GM21381 (cell line): ENCODE measurements around the gene LMO7.
"Not testable (repeated sequence)": the region's sequence is repeated elsewhere in the genome, so short reads cannot be mapped to it uniquely, and the experiment has no call there.

Experiments
- ATAC-seq: cut with Tn5 transposase; IDR thresholded peaks from one replicate; pipeline ENCODE4 v1.9.1; 2021; ENCODE audit warnings: mild to moderate bottlenecking, moderate library complexity; ENCODE audit not compliant: unreplicated experiment

Gene LMO7

DNA sequence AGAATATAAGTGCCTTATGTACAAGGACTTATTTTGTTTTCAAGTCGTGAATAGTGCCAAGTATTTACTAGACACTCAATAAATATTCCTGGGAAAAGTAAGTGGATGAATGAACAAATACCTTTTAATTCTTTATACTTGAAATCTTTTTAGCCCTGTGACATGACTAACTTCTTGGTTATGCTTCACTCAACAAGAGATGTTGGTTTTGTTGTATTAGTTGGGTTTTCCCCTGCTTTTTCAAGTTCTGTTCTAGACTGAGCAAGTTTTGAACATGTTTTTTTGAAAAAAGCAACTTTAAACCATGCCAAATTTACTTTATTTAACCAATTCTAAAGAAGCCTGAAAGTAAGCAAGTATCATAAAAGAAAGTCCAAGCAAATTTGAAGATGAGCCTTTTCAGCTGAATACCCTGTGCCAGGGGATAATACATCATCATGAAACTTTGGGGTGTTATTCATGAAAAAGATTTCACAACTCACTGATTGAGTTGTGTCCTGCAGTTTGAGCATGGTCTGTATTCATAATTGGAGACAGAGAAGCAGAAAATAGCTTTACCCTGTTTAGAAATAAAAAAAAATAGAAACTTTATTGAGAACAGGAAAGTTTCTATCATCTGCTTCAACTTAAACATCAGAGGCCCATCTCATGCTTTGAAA, 11.1 kb downstream of the LMO7 start:
- ATAC-seq: peak; percentile 72

DNA sequence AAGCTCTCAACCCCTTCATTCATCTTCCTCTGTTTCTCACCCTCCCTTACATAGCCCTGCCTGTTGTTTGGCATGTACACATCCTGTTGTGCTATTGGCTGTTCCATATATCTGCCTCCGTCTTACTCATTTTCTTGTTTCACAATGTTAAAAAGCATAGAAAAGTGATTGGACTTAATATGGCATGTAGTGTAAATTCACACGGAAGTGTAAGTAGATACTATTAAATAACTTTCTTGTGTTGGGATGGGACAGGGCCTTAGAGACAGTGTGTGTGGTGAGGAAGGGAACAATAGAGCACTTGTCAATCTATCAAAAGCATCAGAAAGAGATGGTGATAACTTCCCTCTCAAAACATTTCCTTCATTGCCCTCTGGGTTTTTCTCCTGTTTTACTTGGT, 12.3 kb downstream of the LMO7 start:
- no peak for ATAC-seq

DNA sequence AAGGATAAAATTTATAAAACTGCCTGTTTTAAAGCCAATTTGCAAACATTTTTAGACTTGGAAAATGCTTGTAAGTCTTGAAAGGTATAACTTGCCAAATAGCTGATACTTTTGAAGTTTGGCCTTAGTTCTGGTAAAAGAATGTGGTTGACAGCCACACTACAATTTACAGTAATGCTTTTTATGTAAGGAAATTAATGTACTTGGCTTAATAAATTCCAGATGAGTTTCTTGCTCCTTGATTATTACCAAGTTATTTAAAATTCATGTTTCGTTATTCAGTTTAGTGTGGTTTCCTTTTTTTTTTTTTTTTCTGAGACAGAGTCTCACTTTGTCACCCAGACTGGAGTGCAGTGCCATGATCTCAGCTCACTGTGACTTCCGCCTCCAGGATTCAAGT, 14.9 kb downstream of the LMO7 start:
- ATAC-seq: no peak

DNA sequence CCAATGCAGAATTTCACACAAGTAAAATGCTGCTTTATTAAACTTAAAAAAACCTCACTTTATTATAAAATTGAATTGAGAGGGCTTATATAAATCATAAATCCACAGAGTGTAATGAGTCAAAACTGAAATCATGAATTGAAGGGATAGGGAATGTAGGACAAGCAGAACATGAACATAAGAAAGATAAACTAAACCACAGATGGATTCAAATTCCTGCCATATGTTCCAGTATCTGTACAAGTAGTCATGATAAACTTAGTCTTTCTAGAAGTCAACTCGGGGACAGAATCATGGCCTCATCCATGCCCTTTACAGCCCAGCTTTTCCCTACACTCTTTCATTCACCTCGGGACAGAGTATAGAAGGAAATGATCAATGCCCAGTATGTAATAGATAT, 16.6 kb downstream of the LMO7 start:
- no peak for ATAC-seq

DNA sequence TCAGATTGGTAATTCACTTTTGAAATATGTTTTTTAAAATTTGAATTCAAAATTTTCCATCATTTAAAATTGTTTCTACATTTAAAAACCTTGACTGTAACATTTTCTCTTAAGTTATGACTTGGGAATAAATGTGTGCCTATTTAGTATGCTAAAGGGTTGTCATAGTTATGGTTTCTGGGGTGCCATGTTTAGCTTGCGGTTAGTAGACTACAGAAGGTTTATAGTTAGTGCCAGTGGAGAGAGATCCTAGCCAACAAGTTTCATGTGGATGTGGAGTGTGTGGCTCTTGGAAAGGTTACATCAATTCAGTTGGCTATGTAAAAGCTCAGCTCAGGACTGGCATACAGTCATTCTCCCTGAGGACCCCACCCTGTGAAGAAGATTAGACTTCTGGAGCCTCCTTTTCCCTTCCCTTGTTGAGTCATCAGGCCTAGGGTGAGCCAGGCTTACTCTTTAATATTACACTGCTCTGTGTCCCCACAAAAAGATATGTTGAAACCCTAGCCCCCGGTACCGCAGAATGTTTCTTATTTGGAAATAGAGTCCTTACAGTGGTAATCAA, 20.4 kb downstream of the LMO7 start:
- no peak for ATAC-seq

DNA sequence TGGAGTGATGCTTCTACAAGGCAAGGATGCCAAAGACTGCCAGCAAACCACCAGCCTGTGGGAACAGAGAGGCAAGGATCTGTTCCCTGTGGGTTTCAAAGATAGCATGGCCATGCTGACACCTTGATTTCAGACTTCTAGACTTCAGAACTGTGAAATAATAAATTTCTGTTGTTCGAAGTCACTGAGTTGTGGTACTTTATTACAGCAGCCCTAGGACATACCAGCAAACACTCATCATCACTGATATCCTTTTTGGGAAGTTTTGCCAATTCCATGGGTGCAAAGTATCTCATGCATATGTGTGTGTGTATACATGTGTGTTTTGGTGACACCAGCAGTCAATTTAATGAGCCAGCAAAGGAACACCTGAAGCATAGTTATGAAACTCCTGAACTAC, 21.0 kb downstream of the LMO7 start:
- ATAC-seq: no peak

DNA sequence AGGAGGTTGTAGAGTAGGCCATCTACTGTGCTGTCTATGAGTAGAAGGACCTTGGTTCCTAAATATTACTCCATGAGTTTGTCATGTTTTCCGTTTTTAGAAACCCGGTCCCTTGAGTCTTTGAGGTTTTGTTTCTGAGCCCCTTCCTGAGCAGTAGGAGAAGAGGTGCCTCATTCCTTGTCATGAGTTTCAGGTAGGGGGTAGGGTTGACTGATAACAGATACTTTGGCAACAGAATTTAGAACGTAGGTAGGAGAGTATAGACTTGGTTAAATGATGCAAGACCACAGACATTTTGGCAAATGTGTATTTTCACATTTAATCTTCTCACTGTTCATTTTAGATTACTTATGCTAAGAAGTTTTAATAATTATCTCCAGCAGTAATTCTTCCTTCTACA, 24.6 kb downstream of the LMO7 start:
- ATAC-seq: no peak

DNA sequence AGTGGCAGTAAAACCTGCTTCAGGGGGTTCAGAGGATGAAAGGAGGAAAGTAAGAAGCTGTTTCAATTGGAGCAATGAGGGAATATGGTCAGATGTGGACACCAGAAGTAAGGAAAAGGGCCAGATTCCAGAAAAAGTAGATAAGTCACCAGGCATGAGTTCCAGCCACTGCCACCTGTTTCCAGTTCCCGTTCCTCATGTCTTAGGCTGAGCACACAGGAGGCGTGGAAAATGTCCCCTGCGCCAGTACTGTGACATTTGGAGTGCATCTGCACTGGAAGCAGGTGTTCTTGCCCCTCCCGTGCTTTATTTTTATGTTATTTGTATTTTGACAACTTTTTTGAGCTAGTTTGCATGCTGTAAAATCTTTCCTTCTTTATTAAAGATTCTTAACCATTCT, 25.3 kb downstream of the LMO7 start:
- no peak for ATAC-seq

DNA sequence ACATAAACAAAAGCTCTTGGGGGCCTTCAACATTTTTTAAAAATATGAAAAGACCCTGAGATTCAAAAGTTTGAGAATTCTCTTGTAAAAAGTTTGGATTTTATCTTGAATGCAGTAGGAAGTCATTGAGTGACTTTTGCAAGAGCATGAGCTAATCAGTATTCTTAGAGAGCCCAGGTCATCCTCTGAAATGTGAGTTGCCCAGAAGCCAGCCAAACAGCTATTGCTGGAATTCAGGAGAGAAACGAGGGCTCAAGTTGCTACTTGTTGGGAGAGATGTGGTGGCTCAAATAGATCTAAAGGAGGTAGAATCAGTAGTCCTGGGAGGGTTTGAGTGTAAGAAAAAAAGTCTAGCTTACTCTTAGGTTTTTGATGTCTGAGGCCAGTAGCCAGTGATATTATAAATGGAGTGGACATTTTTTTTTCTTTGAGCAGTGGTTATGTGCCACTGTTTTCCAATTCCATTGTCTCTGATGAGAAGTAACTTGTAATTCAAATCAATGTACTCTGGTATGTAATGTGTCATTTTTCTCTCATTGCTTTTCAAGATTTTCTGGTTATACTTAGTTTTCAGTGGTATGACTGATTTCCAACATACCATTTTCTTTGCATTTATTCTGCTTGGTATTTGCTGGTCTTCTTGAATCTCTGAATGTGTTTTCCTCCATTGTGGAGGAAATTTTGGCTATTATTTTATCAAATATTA, 30.7 kb downstream of the LMO7 start:
- no peak for ATAC-seq

DNA sequence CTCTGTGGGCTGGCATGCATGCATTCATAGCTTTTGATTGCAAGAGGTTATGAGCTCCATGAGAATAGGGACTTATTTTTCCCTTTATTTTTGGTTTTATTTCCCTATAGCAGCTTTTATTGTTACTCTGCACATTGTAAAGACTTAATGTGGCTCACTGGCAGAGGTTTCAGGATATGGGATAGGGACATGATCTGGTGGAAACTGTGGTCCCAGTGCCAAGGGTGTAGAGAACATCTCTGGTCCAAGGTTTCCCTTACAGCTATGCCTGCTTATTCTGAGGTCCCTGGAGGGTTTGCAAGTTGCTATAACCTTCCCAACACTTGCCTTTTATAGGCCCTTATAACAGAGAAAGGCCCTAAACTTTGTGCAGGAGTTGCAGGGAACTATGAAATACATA, 33.6 kb downstream of the LMO7 start:
- ATAC-seq: no peak

DNA sequence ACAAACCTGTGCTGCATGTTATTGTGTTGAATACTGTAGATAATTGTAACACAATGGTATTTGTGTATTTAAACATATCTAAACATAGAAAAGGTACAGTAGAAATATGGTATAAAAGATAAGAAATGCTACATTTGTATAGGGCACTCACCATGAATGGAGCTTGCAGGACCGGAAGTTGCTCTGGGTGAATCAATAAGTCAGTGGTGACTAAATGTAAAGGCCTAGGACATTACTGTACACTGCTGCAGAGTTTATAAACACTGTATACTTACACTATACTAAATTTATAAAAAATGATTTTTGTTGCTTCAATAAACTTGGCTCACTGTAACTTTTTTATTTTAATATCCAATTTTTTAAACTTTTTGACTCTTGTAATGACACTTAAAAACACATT, 34.4 kb downstream of the LMO7 start:
- no peak for ATAC-seq

DNA sequence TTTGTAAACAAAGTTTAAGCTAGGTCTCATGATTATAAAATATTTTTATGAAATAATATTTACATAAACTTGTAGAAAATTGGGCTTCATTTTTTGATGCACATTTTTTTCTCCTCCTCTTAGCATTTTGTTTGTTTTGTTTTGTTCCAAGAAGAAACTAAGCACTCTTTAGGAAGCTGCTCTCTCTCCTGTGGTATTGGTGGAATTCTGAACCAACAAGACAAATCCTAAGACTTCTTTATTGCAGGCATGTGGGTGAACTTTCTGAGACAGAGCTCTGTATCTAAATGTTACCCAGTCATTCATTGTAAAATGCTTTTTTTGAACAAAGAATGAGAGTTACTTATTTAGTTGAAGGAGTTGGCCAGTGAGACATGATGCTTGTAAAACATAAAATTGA, 39.3 kb downstream of the LMO7 start:
- no peak for ATAC-seq

DNA sequence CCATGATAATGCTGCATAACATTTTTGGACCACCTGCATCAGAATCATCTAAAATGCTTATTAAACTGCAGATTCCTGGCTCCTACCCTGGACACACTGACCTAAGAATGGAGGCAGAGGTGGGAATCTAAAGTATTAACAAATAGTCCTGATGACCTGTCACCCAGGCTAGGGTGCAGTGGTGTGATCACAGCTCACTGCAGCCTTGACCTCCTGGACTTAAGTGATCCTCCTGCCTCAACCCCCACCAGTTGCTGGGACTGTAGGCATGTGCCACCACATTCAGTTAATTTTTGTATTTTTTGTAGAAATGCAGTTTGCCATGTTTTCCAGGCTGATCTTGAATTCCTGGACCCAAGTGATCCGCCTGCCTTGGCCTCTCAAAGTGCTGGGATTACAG, 43.3 kb downstream of the LMO7 start:
- ATAC-seq: no peak

DNA sequence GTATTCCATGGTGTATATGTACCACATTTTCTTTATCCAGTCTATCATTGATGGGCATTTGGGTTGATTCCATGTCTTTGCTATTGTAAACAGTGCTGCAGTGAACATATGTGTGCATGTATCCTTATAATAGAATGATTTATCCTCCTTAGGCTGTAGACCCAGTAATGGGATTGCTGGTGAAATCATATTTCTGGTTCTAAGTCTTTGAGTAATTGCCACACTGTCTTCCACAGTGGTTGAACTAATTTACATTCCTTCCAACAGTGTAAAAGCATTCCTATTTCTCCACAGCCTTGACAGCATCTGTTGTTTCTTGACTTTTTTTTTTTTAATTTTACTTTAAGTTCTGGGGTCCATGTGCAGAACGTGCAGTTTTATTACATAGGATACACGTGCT, 44.1 kb downstream of the LMO7 start:
- ATAC-seq: not testable (repeated sequence)

DNA sequence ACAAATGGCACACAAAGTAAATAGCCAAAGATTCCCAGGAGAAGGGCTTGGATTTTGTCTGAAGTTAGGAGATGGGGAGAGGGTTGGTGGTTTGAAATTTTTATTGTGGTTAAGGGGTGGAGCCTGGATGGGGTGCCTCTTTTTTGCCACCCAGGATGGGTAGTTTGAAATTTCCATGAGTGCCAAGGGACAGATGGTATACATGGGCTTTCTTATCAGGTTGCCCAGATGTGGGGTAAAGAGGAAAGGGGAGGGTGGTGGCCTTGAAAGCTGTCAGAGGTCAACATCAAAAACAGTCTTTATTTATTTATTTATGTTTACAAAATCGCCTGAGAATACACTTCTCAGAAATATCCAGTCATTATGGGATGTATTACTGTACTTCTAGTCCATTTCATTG, 46.2 kb downstream of the LMO7 start:
- ATAC-seq: no peak

DNA sequence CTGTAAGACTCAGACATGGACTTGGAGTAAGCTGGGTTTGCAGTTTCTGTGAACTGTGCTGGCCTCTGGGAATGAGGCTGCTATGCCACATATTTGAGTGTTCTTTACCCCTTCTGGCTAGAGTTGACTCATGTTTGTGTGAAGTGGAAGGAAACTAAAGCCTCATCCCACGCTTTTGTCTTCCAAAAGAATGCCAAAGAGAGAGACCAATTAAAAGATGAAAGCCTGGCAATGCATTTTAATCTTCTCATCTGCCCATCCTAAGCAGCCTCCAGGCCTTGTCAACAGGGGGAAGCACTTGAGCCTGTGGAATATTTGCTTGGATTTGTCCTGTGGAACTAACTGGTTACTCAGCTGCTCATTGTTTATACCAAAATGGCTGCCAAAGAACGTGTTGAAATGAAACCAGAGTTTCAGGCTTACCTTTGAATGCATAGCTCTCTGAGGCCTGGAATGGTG, 49.1 kb downstream of the LMO7 start:
- no peak for ATAC-seq

DNA sequence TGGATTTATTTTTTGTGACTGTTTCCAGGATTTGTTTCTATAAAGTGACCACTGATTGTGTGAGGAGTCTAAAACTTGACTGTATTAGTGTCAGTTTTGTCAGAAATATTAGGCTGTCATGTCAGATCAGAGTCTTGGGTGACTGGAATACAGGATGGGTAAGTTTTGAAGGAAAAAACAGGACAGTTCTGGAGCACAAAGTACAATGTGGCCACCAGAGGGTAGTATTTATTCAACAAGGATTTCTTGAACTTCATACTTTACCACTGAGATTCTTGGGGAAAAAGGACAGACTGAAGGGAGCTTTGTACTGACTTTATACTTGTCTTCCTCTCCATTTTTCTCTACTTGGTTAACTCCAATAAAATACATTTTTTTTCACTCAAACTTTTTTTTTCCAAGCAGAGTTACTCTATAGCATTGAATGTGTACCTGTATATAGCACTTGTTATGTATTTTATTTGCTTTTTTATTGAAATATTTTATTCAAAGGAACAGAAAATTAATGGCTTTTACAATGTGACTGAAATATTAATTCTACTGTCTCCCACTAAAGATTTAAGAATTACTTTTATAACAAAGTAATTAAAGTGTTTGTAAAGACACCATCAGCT, 51.1 kb downstream of the LMO7 start:
- ATAC-seq: no peak

DNA sequence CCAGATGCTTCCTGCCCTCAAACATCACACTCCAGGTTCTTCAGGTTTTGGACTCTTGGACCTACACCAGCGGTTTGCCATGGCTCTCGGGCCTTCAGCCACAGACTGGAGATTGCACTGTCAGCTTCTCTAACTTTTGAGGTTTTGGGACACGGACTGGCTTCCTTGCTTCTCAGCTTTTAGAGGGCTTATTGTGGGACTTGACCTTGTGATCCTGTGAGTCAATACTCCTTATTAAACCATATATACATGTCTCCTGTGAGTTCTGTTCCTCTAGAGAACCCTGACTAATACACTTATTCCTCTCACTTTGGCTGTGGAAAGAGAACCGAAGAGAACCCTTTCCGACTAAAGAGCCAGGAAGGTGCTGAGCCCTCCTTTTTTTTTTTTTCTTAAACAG, 53.6 kb downstream of the LMO7 start:
- ATAC-seq: no peak

DNA sequence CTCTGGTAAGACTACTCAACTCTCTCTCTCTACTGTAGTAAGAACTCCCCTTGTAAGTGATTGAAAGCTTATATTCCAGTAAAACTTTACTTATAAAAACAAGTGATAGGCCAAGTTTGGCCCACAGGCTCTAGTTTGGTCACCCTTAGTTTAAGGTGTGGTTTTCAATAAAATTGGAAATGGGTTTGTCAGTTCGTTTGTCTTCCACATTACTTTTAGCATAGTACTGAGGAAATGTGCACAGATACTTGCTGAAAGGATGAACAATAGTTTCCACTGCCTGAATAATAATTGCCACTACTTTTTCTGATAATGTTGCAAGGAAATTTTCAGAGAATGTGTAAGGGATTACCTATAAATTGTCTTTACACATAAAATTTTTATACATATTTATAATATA, 54.5 kb downstream of the LMO7 start:
- no peak for ATAC-seq

DNA sequence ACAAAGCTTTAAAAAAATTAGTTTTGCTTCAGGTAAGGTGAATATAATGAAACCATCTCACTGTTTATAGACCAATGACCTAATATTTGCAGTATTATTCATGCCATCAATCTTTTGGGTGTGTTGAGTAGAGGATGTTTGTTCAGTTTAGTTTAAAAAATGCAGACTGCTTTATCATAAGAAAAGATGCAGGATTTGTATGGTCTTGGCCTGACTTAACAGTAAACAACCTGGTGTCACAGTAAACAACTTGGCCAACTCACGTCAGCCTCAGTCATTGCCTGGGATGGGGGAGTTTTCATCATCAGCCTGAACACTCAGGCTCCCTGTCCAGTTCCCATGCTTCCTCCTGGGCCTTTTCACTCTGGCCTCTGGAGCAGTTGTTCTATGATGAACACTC, 55.1 kb downstream of the LMO7 start:
- no peak for ATAC-seq

DNA sequence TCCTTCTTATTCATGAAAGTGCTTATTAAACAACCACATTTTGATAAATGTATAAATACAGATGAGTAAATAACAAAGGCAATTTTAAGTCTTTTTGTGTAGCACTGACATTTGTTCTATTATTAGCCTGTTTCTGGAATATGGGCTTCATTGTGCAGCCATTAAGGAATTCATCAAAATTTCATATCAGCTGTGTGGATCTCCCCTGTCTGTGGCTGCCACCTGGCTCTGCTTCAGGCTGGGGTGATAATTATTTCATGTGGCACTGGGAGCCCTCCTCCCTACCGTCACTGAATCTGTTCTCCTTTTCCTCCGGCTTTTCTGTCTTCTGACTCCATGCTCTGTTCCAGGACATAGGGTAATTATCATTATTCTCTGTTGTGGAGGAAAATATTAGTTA, 57.1 kb downstream of the LMO7 start:
- ATAC-seq: no peak

DNA sequence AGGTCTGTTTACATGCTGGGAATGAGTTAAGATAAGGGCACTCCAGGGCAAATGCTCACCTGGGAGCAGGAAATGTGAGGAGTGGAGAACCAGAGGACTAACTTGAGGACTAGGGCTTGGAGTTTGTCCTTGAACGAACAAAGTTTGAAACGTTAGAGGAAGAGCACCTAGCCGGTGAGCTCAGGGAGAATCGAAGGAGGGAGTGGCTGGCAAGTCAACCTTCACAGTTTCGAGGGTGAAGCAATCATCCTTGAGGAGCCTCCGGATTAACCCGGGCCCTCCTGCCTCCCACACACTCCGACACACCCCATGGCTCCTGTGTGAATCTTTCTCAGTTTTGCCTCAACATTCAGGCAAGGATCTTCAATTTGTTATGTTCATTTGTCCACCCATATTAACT, 58.6 kb downstream of the LMO7 start:
- no peak for ATAC-seq
